IPS DF 19.7 (cell line): ENCODE data around the gene PARN.
"Not testable (repeated sequence)": the region's sequence is repeated elsewhere in the genome, so short reads cannot be mapped to it uniquely, and the experiment has no call there.

Source experiments
- DNase-seq: peaks from one replicate; pipeline ENCODE4 v3.0.0-alpha.2; 2013; ENCODE audit warnings: low read depth, low spot score

Gene PARN

DNA sequence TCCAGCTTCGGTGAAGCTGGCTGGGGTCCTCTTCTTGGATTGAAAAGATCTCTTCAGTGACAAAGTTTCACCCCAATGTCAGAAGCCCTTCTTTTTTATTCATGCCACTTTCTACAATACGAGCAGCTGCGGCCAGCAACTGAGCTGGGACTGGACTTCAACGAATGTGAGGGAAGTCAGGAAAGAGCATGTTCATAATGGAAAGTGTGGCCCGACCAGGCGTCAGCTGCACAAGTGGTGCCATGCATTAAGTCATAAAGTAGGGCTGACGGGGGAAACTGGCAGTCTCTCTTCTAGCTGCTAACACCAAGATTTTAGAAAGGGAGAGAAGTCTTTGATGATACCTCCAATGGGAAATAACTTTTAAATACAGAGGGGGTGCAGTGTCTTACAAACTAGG lies 192.6 kb downstream of the PARN start:
- DNase-seq: no peak

DNA sequence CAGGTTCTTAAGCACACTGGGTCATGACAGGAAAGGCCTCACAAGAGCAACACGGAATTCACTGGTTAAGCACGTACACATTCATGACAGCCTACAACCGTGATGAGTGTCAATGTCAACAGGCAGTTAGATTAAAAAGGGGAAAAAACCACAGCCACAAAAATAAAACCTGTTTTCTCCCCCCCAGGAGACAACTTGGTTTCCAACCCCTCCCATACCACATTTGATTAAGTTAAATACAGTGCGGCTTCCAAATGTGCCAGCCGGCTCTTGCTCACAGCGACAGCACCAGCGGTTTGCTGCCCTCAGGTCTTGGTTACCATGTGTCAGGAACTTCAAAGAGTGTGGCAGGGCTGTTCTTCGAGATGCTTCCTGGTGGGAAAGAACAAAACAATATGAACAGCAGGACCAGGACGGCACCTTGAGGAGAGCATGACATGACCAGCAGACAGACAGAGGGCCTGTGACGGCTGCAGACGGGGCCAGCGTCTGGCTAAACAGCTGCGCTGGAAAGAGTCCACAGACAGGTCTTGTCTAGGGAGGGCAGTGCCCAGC lies 193.6 kb downstream of the PARN start:
- DNase-seq: no peak

DNA sequence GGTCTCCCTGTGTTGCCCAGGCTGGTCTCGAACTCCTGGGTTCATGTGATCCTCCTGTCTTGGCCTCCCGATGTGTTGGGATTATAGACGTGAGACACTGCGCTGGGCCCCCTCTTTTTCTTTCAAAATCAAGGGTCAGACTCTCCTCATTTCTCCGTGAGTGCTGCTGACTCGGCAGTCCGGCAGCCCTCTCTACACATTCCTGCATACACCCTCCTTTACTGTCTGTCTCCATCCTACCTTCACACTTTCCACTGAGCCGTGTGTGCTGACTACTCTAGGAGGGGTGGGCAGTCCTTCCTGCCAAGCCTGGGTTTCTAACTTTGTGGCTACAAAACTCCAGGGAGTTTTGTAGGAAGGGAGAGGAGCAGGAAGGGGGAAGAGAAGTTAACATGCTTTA lies 195.2 kb downstream of the PARN start:
- no peak for DNase-seq

DNA sequence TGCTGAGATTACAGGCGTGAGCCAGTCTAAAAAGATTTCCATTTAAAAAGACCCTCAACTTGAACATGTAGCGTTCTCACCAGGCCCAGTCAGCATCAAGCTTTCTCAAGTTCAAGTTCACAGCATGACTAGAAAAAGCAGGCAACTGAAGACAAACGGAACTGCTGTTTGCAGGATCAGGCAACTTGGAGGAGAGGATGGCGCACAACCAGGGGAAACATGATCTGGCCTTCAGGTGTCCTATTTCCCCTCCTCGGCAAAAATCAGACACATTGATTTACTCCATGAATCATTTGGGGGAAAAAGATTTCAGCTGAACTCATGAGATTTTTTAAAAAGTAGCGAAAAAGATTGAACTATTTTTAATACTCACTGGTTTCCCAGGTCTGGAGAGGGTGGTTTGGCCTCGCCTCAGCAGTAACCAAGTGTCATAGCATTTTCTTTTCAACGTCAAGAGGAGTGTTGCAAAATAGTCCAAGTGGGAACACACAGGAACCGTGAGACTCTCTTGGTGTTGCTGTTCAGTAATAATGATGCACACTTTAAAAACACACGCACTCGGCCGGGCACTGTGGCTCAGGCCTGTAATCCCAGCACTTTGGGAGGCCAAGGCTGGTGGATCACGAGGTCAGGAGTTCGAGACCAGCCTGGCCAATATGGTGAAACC lies 201.0 kb downstream of the PARN start:
- not testable (repeated sequence) for DNase-seq

DNA sequence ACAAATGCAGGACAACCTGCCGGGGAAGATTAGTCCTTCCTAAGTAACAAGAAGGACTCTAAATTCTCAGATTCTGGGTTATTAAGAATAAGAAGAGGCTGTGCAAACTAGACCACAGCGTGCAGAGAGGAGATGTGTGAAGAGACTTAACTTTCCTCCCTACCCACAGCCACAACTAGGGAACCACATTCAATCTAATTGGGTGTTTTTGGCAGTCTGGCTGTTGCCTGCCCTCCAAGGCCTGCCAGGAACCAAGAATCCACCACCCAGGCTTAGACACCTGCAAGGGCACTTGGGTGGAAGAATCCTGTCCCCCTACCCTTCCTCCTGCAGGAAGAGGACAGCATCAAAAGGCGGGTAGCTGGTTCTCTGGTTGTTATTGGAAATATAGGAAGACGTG lies 202.0 kb downstream of the PARN start:
- no peak for DNase-seq

DNA sequence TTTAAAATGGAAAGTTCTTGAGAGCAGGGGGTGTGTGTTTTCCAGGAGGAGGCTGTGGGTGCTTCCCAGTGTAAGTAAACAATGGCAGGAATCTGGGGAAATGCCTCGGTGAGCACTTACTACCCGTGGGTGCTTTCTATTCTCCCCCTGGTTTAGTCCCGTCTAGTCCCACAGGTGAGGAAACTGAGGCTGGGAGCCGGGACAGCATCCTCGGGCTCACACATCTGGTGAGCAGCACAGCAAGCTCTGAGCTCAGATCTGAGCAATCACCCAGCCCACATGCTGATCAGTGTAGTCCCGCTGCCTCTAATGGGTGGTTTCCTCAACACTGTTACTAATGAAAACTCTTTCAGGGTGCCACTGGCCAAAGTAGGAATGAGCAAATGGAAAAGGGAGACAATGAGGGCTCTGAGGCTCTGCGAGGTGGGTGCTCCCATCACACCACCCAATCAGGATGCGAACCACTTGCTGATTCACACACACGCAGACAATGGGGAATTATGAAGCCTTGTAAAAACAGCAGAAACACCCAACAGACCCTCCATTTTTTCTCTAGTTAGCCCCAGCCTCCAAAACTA lies 202.6 kb downstream of the PARN start:
- no peak for DNase-seq

DNA sequence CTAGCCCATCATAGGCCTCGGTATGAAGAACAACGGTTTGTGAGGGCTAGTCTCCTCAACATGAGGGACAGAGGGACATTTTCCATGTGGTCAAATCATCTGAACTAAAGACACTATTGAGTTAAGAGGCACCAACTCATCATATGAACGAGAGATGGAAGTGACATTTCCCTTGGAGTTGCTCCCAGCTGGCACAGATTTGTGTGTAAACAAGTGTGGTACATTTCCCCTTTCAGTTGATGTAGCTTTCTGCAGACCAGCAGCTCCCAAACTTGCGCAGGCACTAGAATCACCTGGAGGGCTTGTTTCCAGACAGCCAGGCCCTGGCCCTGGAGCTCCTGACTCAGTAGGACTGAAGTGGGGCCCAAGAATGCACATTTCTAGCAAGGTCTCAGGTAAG lies 205.5 kb downstream of the PARN start:
- DNase-seq: no peak

DNA sequence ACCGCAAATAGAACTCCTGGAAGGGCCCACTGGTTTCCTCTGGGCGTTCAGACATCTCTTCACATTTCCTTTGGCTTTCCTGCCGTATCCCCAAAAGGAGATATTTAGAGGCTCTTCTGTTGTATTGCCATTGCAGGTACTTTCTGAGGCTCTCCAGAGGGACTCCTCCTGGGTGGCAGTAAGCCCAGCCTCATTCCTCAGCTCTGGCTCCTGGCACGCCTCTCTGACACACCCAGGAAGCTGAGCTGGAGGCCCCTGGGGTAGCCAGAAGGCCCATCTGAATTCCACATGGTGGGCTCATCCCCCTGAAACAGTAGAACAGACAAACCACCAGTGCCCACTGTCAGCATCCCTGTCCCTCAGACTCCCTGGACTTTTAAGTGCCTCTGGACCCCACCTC lies 206.7 kb downstream of the PARN start:
- no peak for DNase-seq

DNA sequence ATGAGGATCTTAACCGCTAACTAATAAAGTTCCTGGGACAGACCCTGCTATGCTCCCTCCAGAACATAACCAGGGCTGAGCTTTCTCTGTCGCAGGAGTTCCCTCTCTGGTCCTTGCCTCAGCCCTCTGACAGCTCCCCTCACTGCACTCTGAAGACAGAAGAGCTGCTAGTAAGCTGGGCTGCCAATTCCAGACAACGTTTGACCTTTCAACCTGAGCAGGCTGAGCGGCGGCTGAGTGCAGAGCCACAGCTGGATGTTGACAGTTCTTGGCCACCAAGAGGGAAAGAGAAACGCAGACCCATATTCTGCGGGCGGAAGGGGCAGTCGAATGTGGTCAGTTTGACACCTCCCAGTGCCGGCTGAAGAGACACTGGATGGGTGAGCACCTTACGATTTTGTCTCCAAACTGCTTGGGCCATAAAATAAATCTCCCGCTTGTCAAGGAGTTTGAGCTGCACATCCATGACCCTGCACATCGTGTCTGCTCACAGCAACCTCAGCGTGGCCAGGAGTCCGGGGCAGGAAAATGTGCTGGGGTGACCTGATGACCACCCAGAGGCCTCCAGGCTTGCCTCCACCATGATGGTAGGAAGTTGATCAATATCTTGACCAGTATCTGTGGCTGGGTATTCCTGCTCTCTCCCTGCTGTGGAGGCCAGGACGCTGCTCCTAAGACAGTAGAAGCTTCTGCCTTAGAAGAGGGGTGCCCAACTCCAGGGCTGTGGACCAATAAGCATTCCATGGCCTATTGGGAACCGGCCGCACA lies 209.2 kb downstream of the PARN start:
- DNase-seq: no peak

DNA sequence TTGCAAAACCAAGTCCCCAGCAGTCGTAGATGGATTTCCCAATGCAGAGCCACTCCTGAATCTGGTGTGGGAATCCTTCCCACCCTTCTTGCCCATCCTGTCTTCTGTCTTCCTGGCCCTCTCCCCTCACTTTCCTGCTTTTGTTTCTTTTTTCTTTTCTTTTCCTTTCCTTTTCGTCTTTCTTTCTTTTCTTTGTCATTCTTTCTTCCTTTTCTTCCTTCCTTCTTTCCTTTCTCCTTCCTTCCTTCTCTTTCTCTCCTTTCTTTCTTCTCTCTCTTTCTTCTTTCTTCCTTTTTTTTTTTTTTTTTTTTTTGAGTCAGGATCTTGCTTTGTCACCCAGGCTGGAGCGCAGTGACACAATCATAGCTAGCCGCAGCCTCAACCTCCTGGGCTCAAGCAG lies 209.8 kb downstream of the PARN start:
- not testable (repeated sequence) for DNase-seq

DNA sequence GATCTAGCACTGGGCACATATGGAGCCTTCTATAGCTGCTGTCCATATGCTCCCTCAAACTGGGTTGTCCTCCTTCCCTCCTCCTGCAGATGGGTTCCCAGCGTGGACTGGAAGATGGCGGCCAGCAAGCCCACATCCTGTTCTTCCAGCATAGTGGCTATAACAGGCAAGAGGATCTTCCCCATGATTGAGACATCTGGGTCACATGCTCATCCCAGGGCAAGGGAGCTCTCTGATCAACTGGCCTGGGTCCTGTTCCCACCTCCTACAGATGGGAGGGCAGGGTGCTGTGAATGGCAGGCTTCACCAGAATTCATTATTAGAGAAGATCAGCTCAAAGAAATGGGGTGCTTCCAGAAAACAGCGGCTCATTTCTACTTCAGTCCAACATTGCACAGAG lies 210.2 kb downstream of the PARN start:
- no peak for DNase-seq

DNA sequence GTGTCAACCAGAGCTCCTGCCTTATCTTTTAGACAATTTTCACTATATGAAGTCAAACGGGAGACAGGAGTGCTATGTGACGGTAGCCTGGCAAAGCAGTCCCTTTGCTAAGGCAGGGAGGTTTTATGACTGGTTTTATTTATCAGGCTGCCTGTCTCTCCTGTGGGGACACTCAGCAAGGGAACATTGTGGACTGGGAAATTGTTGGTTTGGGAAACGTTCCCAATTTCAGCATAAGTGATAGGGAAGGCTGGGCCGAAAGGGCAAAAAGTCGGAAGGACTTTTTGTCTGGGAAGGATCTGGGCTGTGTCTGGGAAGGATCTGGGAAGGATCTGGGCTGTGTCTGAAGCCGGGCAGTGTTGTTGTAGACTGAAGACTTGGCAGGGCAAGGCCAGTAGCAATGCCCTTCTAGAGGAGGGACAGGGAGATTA lies 211.2 kb downstream of the PARN start:
- DNase-seq: no peak

DNA sequence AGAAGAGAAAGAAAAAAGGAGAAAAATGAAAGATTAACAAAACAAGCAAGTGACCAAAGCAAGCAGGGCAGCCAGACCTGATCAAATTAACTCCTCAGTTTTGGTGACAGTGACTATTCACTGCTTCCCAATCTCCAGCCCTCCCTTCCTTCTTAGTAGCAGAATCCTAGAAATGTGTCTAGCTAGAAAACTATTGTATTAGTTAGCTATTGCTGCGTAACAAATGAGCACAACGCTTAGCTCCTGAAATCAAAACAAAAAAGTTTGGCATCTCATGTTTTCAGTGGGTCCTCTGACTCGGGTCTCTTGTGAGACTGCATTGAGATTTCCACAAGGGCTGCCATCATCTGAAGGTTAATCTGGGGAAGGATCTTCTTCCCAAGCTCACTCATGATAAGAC lies 213.9 kb downstream of the PARN start:
- no peak for DNase-seq

DNA sequence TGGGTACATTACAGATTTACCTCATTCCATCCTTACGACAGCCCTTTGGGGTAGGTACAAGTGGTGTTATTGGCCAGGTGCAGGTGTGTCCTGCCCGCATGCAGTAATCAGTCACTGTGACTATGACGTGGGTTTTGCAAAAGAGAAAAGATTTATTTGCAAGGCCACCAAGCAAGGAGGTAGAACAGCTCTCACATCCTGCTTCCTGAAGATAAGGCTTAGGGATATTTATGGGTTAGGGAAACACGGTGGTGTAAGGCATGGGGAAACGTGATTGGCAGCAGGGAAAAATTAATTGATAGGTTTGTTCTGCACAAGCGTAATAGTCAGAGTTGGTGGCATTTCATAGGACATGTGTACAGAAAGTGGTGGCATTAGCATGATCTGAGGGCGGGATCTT lies 214.8 kb downstream of the PARN start:
- no peak for DNase-seq

DNA sequence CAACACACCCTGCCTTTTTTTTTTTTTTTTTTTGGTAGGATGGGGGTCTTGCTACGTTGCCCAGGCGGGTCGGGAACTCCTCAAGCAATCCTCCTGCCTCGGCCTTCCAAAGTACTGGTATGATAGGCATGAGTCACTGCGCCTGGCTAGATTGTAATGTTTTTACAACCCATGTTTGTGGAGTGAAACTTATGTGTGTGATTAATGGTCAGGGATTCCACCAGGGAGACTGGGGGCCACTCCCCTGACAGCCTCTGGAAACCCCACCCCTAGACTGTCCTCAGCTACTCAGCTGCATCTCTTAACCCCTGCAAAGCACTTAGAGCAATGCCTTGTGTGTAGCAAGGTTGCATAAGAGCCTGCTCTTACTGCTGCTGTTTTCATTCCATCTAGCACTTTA lies 220.5 kb downstream of the PARN start:
- no peak for DNase-seq

DNA sequence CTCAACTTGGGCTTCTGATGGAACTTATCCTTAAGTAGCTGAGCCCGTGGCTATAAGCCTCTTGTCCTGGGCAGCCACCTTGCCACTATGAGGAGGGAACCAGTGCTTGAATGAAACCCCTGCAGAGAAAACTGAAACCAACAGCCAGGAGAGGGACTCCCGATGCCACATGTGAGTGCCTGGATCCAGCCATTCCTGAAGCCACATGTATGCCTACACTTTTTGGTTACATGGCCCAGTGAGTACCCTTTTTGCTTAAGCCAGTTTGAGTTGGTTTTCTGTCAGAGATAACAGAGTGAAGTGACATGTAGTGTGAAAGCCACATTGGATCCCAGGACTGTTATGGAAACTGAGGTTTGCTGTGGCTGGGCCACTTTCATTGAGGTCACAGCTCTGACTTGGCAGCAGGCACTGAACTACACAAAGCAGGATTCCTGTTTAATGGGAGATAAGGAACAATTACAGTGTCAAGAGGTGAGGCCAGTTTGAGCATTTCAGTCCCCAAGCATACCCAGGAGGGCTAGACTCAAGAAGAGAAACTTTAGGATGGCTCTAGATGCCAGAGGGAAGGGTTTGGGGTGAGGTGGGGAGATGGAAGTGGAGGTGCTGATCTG lies 222.2 kb downstream of the PARN start:
- DNase-seq: no peak

DNA sequence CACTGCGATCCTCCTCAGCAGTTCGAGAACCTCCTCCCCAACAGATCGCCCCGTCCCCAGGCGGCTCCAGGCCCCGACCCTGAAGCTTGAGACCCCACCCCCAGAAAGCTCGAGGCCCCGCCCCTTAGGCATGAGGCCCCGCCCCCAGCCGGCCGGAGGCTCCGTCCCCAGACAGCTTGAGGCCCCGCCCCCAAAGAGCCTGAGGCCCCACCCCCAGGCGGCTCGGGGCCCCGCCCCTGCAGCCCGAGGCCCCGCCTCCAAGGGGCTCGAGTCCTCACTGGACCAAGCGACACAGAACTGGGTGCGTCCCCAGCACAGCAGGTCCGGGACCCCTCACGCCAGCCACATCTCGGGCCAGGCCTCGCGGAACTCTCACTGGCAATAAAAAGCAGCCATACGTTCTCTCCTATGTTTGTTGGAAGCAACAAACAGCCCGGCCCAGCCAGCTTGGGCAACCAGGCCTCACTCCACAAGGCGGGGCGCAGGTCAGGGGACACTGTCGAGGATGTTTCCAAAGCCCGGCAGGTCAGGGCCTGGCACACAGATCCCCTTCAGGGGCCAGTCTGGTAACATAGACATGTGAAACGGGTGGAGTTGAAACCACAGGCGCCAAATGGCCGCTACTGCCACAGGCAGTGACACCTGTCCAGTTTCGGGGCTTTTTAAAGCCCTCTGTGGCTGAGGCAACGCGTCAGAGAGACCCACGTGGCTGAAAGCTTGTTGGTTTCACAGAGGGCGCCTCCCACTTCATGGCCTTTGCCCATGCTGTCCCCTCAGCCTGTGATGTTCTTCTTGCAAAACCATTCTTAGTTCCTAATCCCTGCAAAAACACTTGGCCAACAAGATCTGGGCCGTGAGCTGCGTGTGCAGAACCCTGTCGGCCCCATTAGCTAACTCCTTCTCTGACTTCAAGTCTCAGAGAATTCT lies 224.2 kb downstream of the PARN start:
- peak; percentile 25 for DNase-seq

DNA sequence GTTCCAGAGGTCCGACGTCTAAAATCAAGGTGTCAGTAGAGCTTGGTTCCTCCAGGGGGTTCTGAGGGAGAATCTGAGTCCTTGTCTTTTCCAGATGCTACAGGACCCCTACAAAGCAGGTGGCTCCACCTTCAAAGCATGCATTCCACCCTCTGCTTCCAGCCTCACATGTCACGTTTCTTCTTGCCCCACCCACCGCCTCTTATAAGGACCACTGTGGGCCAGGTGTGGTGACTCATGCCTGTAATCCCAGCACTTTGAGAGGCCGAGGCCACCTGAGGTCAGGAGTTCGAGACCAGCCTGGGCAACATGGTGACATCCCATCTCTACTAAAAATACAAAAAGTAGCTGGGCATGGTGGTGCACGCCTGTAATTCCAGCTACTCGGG lies 227.1 kb downstream of the PARN start:
- DNase-seq: not testable (repeated sequence)

DNA sequence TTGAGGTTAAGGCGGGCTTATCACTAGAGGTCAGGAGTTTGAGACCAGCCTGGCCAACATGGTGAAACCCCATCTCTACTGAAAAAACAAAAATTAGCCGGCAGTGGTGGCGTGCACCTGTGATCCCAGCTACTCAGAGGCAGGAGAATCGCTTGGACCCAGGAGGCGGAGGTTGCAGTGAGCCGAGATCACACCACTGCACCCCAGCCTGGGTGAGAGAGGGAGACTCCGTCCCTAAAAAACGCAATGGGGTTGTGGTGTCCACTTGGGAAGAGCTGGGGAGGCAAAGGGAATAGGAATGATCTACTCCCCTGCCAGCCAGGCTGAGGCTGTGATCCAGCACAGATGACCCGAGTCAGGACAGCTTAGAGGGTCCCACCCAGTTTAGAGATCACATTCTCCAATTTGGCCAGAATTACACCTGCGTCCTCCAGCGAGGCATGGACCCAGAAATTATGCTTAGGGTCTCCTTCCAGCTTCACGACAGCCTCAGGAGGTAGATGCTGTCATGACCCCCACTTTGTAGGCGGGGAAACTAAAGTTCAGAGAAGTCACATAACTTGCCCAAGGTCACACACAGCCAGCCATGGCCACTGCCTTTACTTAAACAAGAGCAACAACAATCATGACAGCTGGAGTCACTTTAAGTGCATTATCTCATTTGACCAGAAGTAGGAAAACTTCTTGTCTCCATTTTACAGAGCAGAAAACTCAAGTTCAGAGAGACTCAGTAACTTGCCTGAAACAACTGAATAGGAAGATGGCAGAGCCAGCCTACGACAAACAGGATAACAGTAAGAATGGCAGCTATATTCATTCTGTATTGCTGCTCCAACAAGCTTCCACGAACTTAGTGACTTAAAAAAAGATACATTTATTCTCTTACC lies 227.7 kb downstream of the PARN start:
- DNase-seq: not testable (repeated sequence)

DNA sequence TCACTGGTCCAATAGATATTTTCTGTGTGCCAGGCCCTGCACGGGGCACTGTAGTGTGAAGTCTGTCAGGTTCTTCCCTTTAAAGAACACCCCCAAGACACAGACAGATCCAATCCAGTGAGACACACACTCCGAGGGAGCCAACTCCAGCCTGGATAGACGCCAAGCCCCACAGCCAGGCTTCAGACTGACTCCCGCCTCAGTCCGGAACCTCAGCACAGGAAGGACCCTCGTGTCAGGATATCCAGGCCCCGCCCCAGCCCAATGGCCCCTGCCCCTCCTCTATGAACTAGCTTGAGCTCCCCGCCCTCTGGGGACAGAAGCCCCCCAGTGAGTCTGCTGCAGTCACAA lies 228.4 kb downstream of the PARN start:
- DNase-seq: not testable (repeated sequence)
